ENCODE measurements around the gene NPHP3.
A peak's percentile ranks its signal among the peaks of the same experiment; 100 is the strongest.

Gene NPHP3

DNA sequence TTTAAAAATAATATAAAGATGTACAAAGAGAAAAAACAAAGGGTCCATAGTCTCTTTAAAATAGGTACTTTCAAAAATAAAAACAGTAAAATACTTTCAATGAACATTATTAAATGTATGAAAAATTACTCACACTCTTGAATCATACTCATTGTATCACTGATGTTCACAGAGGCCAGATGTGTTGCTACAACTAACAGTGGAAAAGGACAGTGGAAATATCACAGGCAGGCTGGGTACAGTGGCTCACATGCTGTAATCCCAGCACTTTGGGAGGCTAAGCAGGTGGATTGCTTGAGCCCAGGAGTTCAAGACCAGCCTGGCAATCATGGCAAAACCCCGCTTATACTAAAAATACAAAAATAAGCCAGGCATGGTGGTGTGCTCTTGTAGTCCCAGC is 26.8 kb downstream of the NPHP3 start:
- DNase-seq (ENCODE audit: low read depth): no peak

- DNase-seq (ENCODE audit: low read depth): no peak
These were observed 27.2 kb downstream of the NPHP3 start for GRCh38 chr3:132694991-132695390.

GRCh38 chr3:132690040-132690439 is 32.2 kb downstream of the NPHP3 start:
- no peak for DNase-seq (ENCODE audit: low read depth)

DNA sequence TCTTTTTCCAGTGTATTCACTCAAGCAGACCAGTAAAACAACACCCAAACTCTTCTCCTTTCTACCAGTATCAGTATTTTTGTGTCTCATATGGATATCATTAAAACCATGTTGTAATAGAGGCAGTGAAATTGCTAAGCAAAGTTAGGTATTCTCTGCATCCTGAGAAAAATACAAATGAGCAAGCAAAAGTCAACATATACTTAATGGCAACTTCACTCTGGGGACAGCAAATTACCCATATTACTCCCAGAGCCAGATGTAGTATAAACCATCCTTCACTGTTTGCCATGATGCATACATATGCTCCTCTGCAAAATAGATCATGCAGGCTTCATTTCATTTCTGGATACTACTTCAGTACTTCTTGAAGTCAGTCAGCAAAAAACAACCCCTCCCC is 40.0 kb downstream of the NPHP3 start:
- no peak for DNase-seq (ENCODE audit: low read depth)

DNA sequence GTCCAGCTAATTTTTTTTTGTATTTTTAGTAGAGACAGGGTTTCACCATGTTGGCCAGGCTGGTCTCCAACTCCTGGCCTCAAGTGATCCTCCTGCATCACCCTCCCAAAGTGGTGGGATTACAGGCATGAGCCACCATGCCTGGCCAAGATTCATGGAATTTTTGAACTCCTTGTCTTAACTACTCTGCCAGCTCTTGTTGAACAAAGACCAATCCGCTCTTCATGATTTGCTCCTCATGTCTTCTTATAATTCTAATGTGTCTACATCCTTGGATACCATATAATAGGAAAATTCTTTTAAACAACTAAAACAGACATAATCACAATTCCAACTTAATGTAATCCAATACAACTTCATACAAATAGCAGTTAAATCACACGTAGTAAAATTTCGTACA is 40.8 kb downstream of the NPHP3 start:
- DNase-seq (ENCODE audit: low read depth): no peak

DNA sequence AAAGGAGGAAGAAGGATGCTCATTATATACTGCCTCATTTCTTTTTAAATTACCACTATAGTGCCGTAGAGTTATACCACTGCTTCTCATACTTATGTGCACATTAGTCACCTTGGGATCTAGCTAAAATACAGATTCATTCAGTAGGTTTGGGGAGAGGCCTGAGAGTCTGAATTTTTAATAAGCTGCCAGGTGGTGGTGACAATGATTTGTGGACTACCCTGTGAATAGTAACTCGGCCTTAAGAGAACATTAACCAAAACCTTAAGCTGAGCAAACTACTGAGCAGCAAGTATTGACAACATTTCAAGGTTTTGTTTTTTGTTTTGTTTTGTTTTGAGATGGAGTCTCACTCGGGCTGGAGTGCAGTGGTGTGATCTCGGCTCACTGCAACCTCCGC is 42.3 kb downstream of the NPHP3 start:
- no peak for DNase-seq (ENCODE audit: low read depth)

- no peak for DNase-seq (ENCODE audit: low read depth)
These were observed 46.8 kb downstream of the NPHP3 start for GRCh38 chr3:132675408-132675807.

DNA sequence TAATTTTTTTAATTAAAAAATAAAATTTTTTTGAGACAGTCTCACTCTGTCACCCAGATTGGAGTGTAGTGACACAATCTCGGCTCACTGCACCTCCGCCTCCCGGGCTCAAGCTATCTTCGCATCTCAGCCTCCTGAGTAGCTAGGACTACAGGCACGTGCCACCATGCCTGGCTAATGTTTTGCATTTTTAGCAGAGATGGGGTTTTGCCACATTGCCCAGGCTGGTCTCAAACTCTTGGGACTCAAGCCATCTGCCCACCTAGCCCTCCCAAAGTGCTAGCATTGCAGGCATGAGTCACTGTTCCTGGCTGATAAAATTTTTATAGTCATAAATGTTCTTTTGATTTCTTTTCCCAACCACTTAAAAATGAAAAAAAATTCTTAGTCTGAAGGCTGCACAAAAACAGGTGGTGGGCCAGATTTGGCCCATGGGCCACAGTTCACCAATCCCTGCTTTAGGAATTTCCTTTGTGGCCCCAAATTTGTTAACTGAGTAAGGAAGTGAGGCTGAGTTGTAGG is 52.9 kb downstream of the NPHP3 start:
- DNase-seq (ENCODE audit: low read depth): no peak

DNA sequence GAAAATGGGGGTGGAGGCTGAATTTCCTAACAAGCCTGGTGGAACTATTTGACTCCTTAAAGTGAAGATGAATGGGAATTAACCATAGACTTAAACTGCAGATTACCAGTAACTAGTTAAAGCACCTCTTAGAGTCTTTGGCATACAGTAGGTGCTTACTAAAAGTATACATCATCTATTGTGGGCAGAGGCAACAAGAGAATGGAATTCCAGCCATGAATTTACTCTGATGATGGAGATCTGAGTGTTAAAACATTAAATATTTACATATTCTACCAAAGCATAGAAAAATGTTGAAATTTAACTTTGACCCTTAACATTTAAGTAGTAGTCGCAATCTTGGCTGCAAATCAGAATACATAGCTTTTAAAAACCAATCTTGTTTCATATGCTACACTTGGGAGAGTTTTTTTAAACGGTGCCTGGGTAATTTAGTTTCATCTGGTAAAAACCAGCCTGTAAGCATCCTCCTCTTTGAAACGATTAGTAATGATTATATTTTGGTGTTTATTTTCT is 56.9 kb downstream of the NPHP3 start:
- DNase-seq (ENCODE audit: low read depth): no peak

DNA sequence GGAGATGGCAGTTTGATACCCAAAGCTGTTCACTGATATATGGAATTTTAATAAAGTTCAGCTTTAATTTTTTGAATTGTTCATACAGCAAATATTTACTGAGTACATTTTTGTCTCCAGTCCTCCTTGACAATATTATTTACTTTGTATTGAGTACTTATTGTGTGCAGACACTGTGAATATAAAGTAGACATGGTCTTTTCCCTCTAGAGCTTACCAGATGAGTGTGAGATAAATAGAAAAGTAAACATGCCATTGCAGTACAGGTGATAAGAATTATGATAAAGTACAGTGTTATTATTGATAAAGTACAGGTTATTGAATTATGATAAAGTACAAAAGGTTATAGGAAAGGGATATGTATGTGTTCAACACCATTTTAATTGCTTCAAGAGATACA is 60.0 kb downstream of the NPHP3 start:
- no peak for DNase-seq (ENCODE audit: low read depth)

DNA sequence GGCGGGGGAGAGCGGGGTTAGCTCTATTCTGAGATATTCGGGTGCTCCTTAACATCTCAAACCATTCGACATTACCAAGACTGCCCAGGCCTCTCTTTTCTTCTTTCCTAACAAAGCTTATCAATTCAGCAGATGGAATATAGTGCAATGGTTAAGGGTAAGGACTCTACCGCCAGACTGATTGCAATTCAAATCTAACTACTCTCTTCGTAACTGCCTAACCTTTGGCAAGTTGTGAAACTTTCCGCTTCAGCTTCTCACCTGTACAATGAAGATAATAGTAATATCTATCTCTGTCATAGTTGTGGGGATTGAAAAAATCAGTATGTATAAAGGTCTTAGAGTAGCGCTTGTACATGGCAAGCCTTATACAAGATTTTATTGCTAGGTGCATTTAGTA is 61.1 kb downstream of the NPHP3 start:
- no peak for DNase-seq (ENCODE audit: low read depth)

DNA sequence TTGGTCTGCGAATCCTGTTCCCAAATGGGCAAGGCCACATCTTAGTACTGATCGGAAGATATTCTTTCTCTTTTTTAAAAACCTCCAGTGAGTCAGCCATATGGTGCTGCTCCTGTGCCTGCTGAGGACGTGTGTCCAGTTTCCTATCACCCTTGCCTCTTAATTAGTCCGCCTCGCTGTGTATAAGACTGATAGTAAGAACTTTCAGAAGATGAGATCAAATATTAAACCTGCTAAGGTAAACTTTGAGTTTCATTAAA is 61.5 kb downstream of the NPHP3 start:
- DNase-seq (ENCODE audit: low read depth): no peak

GRCh38 chr3:132660052-132660810 is 62.0 kb downstream of the NPHP3 start, which contains the start of gene UBA5:
Gene UBA5, plus strand, starts transcription at chr3:132660329. Its CDS starts 209 bp downstream, at chr3:132660538.
- DNase-seq (ENCODE audit: low read depth): peak; percentile 69

- DNase-seq (ENCODE audit: low read depth): peak; percentile 20
These were observed 62.7 kb downstream of the NPHP3 start, which contains the start of gene ACAD11 for GRCh38 chr3:132659365-132660051. Gene ACAD11, minus strand, starts transcription at chr3:132659809. Its CDS starts 58 bp downstream, at chr3:132659751.

DNA sequence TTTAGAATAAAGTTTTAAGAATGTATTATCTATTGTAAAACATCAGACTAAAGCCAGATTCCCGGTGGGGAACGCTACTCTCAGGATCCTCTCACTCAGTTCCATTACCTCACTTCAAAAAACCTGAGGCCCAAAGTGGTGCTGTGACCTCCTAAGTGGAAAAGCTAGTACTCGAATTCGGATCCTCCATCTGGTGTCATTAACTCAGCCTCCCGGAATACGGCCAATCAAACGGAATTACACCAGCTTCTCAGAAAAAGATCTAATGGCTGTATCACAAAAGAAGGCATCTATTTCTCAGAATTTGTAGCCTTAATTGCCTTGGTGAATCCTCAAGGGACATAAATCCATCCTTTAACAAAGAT is 63.2 kb downstream of the NPHP3 start:
- no peak for DNase-seq (ENCODE audit: low read depth)

GRCh38 chr3:132657869-132658747 is 64.1 kb downstream of the NPHP3 start:
- DNase-seq (ENCODE audit: low read depth): no peak

- no peak for DNase-seq (ENCODE audit: low read depth)
These were observed 66.7 kb downstream of the NPHP3 start for GRCh38 chr3:132655471-132655870.

DNA sequence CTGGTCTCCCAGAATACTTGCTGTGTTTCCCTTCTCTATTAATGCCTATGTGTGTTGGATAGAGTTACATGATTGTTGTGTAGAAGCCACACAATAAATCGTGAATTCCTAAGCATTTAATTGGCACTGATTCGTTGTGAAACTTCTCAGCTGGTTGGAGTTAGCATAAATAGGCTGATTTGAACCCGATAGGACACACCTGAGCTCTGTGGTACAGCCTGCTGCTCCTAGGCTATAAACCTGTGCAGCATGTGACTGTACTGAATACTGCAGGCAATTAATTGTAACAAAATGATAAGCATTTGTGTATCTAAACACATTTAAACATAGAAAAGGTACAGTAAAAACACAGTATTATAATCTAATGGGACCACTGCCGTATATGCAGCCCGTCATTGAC is 67.5 kb downstream of the NPHP3 start:
- no peak for DNase-seq (ENCODE audit: low read depth)

DNA sequence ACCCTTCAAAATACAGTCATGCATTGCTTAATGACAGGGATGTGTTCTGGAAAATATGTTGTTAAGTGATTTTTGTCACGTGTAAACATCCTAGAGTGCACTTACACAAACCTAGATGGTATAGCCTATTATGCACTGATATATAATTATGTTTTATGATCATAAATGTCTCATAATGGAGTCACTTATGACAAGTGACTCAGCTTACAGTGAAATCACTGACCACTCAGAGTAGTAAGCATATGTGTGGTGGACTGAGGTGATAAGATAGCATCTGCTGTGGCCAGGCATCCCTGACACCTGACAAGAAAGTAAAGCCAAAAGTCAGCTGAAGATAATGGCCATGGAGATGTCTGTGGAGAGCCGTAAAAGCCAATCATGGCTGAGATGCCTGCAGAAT is 68.0 kb downstream of the NPHP3 start:
- DNase-seq (ENCODE audit: low read depth): no peak

- DNase-seq (ENCODE audit: low read depth): no peak
These were observed 69.5 kb downstream of the NPHP3 start for GRCh38 chr3:132652640-132653270.

GRCh38 chr3:132650153-132650552 is 72.1 kb downstream of the NPHP3 start:
- no peak for DNase-seq (ENCODE audit: low read depth)

DNA sequence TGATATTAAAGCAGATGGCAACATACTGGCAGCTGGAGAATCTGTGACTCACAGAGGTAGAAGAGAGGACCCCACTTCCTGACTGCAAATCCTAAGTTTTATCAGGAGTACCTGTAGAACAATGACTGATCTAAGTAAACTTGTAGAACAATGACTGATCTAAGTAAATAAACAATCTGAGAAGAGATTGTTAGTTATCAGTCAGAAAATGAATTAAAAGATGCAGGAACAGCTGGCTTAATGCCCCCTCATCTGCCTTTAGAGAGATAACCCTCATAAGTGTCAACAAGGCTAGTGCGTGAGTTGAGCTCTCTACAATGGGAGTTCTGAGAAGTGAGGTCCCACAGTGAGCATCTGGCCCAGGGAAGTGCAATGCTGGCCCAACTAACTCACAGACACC is 77.2 kb downstream of the NPHP3 start:
- no peak for DNase-seq (ENCODE audit: low read depth)
